NOMO-1 treated with dmso at 0.1 percent for 144 hours (cell line): ENCODE measurements around the gene ARL5A.
"Not testable (repeated sequence)": the region's sequence is repeated elsewhere in the genome, so short reads cannot be mapped to it uniquely, and the experiment has no call there.

Experiments
- DNase-seq: peaks from one replicate; lab custom pipeline; 2025; ENCODE audit not compliant: unreplicated experiment; lab: John Stamatoyannopoulos, UW

Gene ARL5A, protein sequence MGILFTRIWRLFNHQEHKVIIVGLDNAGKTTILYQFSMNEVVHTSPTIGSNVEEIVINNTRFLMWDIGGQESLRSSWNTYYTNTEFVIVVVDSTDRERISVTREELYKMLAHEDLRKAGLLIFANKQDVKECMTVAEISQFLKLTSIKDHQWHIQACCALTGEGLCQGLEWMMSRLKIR

DNA sequence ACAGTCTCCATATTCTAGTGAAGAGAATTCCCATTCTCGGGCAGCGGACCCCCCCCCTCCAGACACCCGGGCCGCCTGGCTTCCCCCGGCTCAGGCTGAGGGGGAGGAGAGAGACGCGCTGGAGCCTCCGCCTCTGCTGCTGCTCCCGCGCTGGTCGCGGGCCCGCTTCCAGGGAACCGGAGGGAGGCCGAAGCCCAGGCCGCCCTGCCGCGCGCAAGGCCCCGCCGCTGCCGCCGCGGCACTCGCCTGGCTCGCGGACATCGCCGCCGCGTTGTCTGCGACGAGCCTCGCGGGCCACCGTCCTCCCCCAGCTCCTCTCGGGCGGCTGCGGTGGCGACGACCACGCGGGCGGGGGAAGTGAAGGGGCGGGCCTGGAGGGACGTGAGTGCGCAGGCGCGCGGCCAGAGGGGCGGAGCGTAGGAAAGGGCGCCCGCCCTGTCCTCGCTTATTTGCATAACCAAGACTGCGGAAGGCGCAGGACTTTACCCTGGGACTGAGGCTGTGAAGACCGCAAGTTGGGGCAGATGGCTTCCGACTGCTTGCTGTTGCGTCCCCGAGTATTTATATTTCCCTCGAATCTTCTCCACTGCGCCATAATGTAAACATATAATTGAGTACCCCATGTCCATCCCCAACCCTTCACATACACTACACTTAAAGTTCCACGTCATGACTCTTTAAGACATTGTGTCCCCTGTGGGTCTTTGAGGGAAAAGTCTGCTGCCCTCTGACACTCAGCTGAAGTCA is at the start of gene ARL5A:
TSS of gene ARL5A (minus strand) at position 279 of the 747 bp plus-strand sequence. CDS start at position 34, 245 bp downstream.
- DNase-seq: peak; percentile 95

DNA sequence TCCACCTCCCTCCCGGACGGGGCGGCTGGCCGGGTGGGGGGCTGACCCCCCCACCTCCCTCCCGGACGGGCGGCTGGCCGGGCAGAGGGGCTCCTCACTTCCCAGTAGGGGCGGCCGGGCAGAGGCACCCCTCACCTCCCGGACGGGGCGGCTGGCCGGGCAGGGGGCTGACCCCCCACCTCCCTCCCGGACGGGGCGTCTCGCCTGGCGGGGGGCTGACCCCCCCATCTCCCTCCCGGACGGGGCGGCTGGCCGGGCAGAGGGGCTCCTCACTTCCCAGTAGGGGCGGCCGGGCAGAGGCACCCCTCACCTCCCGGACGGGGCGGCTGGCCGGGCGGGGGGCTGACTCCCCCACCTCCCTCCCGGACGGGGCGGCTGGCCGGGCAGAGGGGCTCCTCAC is 47.4 kb upstream of the ARL5A start:
- DNase-seq: not testable (repeated sequence)

DNA sequence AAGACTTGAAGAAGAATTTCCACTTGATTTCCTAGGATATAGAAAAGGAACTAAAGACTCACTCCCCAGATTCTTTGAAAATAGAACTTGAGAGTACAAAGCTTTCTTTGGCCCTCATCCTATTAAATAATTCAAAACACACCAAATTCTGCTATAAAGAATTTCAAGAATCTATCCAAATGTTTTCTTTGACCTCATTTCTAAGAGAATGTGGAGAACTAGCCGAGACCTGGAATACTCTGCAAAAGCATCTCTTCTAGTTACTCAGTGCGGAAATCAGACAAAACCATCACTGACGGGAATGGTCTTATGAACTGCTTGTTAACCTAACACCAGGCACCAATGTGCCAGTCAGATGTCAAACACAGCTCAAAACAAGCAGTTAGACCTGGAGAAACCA is 44.2 kb upstream of the ARL5A start:
- no peak for DNase-seq

DNA sequence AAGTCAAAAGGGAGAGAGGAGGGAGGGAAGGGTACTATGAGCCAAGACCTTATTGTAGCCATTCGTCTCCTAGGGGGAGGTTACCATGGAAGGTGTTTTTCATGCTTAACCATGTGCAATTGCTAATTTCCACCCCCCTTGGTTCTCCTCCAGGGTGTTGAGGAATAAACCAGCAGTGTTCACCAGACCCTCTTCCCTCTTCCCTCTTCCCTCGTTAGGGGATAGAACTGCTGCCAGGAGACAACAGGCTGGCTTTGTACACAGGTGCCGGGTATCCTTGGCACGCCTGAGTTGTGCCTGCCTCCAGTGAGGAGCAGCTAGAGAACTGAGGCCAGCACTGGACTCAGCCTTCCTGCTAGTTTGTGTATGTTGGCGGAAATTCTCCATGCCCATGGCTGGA is 41.1 kb upstream of the ARL5A start:
- DNase-seq: no peak

DNA sequence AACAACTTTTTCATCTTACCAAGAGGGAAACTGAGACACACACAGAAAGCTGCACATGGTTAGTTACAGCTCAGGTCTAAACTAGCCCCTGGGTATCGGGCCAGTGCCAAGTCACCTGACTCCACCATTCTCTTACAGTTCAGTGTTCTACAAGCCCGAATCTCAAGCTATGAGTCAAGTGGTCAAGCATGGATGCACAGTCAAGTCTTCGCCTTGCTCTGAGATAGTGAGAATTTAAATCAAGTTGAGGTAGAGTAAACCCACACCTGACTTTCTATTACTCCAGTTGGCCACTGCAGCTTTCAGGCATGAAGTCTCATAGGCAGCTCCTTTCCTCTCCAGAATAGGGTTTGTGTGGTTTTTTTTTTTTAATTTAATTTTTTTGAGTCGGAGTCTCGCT is 34.5 kb upstream of the ARL5A start:
- no peak for DNase-seq

DNA sequence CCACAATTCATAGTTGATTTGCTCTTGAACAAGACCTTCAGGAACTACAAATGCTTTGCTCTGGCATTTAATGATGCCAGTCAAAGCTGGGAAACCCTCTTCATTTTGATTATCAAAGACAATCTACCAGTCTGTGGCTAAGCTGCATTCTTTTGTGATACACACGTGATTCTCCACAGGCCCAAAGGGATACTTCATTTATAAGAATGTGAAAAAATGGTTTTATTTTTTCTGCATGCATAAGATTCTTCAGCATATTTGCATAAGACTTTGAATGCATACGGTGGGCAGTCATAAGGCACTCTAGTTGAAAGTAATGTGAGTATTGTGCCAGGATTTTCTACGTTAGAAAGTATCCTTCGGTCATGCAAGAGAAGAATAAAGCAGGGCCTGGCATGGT is 33.0 kb upstream of the ARL5A start:
- DNase-seq: no peak

DNA sequence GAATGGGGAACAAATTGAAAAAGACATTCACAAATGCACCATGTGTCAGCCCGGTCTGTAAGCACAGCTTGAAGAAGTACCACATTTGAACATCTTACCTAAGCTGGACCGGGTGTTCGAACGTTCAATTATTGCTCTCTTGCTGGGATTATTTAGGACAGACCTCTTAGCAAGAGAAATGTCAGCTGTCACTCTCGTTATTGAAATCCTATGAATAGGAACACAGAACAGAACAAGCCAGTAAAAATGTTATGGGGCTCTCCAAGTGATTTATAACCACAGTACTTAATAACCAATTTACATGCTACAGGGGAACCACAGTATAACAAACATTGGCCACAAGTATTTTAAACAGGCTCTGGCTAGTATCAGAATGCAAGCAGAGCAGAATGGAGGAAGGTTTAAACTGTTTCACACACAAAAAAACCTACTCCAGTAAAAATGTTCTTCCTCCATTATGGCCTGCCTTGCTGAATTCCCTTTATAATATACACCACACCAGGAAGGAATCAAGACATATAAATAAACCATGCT is 32.5 kb upstream of the ARL5A start:
- no peak for DNase-seq

DNA sequence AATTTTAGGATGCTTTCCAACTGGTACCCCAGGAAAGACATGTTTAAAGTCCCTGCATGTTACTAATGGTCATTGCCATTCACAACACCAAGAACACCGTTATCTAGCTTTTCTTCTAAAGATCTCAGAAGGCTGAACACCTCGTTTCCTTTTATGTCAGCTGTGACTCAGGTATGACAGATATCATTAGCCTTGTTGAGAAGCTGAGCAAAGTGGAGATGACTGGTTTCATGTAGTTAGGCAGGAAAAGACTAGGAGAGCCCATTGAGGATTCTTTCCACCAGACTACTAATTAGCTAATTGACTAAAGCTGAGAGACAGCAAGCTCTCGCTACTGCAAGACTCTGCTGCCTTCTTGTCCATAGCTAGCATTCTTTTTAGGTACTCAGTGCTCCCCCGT is 32.0 kb upstream of the ARL5A start:
- DNase-seq: no peak

DNA sequence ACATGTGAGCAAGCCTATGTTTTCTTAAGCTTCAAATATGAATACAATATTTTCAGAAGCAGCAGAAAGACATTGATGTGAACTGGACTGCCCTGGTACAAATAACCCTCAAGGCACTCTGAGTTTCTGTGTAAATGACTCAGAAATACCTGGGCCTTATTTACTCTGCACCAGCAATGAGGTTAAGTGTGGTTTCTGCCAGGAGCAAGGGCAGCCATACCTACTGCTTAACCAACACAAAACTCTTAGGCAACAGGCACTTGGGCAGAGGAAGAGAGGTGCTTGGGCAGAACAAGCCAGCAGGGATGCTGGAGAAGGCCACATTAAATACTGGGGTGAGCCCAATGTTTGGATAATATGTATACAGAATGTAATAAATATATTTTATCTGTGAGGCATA is 29.4 kb upstream of the ARL5A start:
- DNase-seq: no peak

DNA sequence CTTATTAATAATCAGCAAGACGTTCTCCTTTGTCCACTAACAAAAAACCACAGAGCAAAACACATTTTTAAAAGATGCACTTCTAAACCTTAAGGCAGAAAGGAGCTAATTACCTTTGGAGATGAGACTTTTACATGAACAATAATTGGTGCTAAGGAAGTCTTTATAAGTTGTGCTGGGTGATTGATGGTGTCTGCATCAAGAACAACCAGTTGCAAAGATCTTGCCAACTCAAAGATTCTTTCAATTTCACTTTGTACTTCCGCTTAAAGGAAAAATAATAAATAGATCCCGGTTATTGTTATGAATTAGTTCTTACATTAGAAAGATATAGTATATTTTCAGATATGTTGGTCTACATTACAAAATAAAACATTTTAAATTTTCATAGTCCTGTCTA is 26.9 kb upstream of the ARL5A start:
- DNase-seq: peak; percentile 37

DNA sequence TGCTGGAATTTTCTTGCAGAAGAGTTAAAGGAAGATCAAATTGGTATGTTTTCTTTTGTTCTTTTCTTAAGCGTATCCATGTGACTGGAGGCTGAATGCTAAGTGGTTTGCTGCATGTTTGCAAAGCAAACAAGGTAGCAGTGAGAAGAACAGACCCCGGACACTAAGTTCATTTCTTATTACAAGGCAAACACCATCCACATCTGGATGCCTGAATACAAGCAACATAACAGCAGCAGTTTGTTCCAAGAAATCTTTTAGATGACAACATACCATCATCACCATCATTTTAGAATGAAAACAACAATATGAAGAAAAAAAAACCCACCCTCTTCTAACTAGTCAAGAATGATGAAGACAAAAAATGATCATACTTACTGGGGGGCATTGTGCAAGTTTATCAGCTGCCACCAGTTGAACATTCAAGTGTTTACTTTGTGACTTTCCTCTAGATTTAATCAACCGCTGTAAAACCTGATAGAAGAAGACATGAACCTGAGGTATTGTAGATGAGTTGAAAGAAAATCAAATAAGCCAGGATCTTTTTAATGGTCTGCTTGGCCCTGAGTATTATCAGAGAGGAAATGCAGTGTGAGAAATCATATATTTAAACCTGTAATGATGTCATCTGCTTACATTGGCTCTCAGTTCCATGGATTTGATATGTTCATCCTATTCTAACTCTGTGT is 25.0 kb upstream of the ARL5A start:
- DNase-seq: no peak

DNA sequence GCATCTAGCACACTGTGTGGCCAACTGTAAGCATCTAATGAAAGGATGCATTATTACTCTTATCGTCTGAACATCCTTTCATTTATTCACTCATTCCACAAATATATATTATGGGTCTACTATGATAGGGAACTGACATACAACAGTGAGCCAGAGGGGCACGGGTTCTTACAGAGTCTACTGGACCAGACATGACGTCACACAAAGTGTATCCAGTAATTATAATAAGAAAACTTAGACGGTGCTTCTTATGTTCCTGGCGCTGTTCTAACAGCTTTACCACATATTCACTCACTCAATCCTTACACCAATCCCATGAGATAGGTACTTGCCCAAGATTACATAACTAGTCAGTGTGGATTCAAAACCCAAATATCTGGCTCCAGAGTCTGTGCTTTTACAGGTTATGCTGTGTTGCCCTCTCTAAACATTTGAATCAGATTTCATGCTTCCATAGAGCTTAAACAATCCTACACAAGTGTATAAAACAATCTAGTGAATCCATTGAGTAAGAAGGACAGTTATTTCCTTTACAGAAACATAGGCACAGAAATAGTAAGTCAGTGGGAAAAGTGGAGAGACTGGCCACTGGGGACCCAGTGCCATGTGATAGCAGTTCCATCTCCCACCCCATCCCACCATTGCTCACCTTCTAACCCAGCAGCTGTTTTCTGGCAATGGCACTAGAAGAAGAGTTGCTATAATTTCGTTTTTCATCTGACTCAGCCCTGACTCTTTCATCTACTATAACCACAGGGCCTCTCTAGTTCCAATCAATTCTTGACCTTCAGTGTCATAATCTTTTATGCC is 24.2 kb upstream of the ARL5A start:
- DNase-seq: no peak

DNA sequence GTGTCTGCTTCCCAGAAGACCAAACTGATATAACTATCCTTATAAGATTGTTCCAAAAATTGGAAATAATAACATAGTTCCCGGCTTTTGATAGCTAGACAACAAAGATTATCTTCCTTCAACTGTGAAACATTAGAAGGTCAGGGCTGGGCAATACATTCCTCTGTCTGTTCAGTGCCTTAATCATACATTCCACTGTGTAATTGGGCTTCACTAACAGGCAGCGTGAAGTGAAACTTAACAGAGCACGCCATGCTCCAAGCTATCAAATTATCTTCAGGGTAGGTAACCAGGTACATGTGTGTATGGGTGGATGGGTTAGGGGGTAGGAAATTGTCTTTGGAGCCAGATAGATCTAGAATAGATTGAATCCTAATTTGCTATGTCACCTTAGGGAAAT is 23.5 kb upstream of the ARL5A start:
- DNase-seq: no peak

DNA sequence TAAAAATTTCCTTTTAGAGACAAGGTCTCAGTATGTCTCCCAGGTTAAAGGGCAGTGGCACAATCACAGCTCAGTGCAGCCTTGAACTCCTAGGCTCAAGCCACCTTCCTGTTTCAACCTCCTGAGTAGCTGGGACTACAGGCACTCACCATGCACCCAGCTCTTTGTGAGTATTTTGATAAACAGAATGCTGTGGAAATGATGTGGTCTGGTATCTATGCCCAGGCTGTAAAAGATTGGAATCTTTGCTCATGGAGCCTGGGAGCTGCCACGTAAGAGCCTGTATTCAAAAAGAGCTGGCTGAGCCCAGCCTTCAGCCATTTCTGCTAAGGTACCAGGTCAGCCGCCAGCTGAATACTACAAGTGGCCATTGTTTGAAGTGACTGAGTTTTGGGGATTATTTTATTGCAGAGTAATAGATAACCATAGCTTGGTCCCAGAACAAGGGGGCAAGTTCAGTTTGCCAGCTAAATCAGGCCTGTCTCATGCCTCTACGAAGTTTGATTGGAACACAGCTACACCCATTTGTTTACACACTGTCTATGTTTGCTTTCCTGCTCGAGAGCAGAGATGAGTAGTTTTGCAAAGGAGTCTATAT is 21.3 kb upstream of the ARL5A start:
- no peak for DNase-seq

DNA sequence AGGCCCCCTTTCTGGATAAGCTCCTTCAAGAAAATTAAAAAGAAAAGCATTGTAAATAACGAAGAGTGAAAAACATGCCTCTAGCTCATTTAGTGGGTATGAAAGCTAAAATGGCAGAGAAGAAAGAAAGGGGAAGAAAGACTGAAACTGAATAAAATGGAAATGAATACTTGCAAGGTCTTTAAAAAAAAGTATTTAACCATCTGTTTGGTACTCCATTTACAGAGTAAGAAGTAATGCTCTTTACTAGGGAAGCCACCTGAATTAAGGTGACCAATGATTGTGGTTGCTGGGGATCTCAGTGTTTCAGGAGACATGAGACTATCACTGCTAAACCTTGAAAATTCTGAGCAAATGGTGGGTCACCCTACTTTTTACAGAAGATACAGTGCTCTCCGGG is 17.7 kb upstream of the ARL5A start:
- DNase-seq: no peak

DNA sequence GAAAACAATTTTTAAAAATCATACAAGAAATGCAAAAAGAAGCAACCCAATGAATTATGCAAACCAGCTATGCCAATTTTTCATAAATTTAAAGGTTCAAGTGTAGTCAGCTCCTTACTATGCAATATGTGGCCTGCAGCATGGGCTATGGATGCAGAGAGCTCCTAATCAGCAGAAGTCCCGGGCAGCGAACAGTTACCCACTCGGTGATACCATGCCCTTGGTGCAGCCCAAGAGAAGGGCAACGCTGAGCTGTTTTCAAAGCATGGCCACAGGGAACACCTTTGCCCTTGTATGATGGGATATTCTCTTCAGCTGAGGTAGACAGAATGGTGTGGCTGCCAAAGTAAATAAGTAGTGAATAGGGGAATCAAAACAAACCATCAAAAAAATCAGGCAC is 17.3 kb upstream of the ARL5A start:
- no peak for DNase-seq

DNA sequence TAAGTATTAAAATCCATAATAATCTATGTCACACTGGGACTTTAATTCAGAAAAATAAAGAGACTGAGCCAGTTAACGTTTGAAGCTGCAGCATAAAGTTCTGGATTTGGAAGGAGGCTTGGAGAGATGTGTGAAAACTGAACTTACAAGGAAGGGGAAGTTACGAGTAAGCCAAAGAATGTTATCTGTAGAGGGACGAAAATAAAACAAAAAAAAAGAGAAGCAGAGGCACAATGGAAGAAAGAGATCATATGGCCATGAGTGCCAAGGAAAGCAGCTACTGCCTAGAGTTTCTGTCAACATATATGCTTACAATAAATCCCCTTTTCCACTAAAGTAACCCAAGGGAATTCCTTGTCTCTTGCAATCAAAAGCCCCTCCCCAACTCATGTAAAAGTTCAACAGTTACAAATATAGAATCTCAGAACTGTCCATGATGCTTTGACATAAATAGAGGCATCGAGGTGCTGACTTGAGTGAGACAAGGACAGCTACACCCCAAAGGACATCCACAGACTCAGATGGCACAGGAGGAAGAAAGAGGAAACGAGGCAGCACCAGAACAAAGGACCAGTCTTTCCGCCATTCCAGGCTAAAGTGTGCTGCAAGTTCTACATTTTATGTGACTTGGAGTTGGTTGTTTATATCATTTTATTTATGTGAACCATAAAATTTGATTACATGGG is 16.1 kb upstream of the ARL5A start:
- DNase-seq: peak; percentile 9

DNA sequence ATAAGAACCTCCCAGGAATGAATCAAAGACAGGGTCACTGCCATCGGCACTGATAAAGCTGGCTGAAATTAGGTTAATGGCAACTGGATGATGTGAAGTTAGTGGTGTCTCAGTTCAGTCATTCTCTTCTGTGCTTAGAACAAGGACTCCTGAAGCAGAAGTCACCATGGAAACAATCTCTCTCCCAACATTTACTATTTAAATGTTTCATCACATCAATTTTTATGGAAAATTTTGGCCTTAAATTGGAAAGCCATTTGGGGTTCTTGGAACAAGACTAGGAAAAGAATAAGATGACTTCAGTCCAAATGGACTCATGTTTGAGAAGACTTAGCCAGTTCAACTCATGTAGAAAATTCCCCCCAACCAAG is 15.5 kb upstream of the ARL5A start:
- no peak for DNase-seq

DNA sequence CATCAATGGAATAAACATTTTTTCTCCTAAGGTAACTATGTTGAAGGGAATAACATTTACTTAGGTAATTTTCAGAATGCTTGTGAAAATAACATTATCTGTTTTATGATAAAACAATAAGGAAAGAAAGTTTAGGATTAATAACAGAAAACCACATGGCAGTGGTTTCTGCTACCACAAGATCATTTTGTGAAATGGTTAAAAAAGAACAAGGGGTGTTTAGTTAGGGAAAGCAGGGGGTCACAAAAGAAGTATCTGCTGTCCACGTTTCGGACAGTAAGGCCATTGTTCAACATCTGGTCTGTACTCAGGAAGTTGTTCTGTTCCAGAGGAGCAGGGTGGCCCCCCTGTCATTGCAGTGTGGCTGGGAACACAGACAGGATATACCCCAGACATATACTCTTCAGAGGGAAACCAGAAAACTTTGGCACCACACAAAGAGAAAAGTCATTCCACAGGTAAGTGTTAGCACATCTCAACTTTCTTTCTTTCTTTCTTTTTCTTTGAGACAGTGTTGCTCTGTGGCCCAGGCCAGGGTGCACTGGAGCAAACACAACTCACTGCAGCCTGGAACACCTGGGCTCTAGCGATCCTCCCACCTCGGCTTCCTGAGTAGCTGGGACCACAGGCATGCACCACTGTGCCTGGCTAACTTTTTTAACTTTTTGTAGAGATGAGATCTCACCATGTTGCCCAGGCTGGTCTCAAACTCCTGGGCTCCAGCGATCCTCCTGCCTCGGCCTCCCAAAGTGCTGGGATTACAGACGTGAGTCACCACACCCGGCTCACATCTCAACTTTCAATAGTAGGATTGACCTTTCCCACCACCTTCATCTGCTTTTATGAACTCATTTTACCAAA is 14.8 kb upstream of the ARL5A start:
- DNase-seq: no peak

DNA sequence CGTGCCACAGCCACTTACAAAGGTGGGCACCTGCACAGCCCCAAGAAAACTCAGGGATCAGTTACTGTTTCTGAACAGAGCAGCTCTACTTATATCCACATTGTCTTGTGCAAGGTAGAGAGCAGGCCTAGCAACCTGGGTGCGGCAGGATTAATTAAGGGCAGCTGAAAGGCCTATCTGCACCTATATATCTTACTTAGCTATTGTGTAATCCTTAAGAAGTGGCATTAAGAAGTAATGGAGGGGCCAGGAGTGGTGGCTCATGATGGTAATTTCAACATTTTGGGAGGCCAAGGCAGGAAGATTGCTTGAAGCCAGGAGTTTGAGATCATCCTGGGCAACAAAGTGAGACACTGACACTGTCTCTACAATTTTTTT is 12.8 kb upstream of the ARL5A start:
- DNase-seq: no peak
